Stimulated activated CD4-positive, alpha-beta T cell treated with anti-CD3 and anti-CD28 coated beads, Interleukin-4, amount 100 ng/mL, for 24 hours (primary cell): ENCODE measurements around the gene NAGS.
"Not testable (repeated sequence)": the region's sequence is repeated elsewhere in the genome, so short reads cannot be mapped to it uniquely, and the experiment has no call there.

Source experiments
- DNase-seq: peaks from one replicate; pipeline ENCODE4 v3.0.0-alpha.2; 2020

The NAGS gene

GRCh38 chr17:44004077-44004760, at the start of gene NAGS:
Gene NAGS, plus strand, starts transcription at chr17:44004622. Its CDS starts 42 bp downstream, at chr17:44004664.
- DNase-seq: no peak

GRCh38 chr17:43956222-43956621, 48.2 kb upstream of the NAGS start:
- no peak for DNase-seq

- no peak for DNase-seq
These were observed 45.6 kb upstream of the NAGS start for GRCh38 chr17:43958748-43959352.

- DNase-seq: not testable (repeated sequence)
These were observed 43.1 kb upstream of the NAGS start for GRCh38 chr17:43961292-43961691.

GRCh38 chr17:43961954-43962353, 42.5 kb upstream of the NAGS start:
- no peak for DNase-seq

GRCh38 chr17:43962479-43962878, 41.9 kb upstream of the NAGS start:
- no peak for DNase-seq

GRCh38 chr17:43966276-43966675, 38.1 kb upstream of the NAGS start:
- DNase-seq: no peak

- DNase-seq: no peak
These were observed 37.1 kb upstream of the NAGS start for GRCh38 chr17:43967251-43967875.

GRCh38 chr17:43970366-43970765, 34.1 kb upstream of the NAGS start:
- no peak for DNase-seq

- not testable (repeated sequence) for DNase-seq
These were observed 33.0 kb upstream of the NAGS start for GRCh38 chr17:43971436-43971835.

GRCh38 chr17:43972444-43973212, 31.8 kb upstream of the NAGS start:
- DNase-seq: not testable (repeated sequence)

GRCh38 chr17:43974382-43975266, 29.8 kb upstream of the NAGS start:
- no peak for DNase-seq

GRCh38 chr17:43975898-43976297, 28.5 kb upstream of the NAGS start:
- DNase-seq: no peak

GRCh38 chr17:43976963-43977837, 27.2 kb upstream of the NAGS start:
- DNase-seq: no peak

- no peak for DNase-seq
These were observed 26.3 kb upstream of the NAGS start for GRCh38 chr17:43978078-43978477.

GRCh38 chr17:43979011-43979410, 25.4 kb upstream of the NAGS start:
- DNase-seq: no peak

- DNase-seq: no peak
These were observed 24.8 kb upstream of the NAGS start for GRCh38 chr17:43979671-43980070.

- no peak for DNase-seq
These were observed 22.3 kb upstream of the NAGS start for GRCh38 chr17:43982171-43982570.

GRCh38 chr17:43983196-43983514, 21.3 kb upstream of the NAGS start:
- no peak for DNase-seq

- no peak for DNase-seq
These were observed 20.7 kb upstream of the NAGS start for GRCh38 chr17:43983515-43984411.

GRCh38 chr17:43984521-43984920, 19.9 kb upstream of the NAGS start:
- no peak for DNase-seq
